BLaER1 treated with 17β-estradiol and CSF1 and Interleukin-3, amounts not matched to agents 10 nM and 100 nM (cell line): ENCODE data around the gene OPTC.

Source experiments
- H3K27ac ChIP-seq, 11 experiments: shearing (Covaris generic); formaldehyde crosslinking; 2 replicates each; pipeline ENCODE4 v1.8.1; 2022
- H3K27me3 ChIP-seq, 11 experiments: shearing (Covaris generic); formaldehyde crosslinking; 2 replicates each; pipeline ENCODE4 v1.8.1; 2022
- H3K36me3 ChIP-seq, 11 experiments: shearing (Covaris generic); formaldehyde crosslinking; 2 replicates each; pipeline ENCODE4 v1.8.1; 2022
- H3K4me1 ChIP-seq, 10 experiments: shearing (Covaris generic); formaldehyde crosslinking; 2 replicates each; pipeline ENCODE4 v1.8.1; 2022
- H3K4me2 ChIP-seq, 11 experiments: shearing (Covaris generic); formaldehyde crosslinking; 2 replicates each; pipeline ENCODE4 v1.8.1; 2022
- H3K4me3 ChIP-seq, 10 experiments: shearing (Covaris generic); formaldehyde crosslinking; 2 replicates each; pipeline ENCODE4 v1.8.1; 2022
- H3K9ac ChIP-seq, 11 experiments: shearing (Covaris generic); formaldehyde crosslinking; 2 replicates each; pipeline ENCODE4 v1.8.1; 2022
- H3K9me3 ChIP-seq, 11 experiments: shearing (Covaris generic); formaldehyde crosslinking; replicated peaks in 1 of 11; 2 replicates each; pipeline ENCODE4 v1.8.1; 2022
- H4K20me1 ChIP-seq, 11 experiments: shearing (Covaris generic); formaldehyde crosslinking; 2 replicates each; pipeline ENCODE4 v1.8.1; 2022
- Cebpa-rat ChIP-seq, 11 experiments: shearing (Covaris generic); IDR thresholded peaks; 2 replicates each; pipeline ENCODE4 v1.8.1; 2022

Gene OPTC

GRCh38 chr1:203521812-203522211, 27.9 kb downstream of the OPTC start:
- H3K9ac ChIP-seq = no peak overlapping the region
- H3K4me3 ChIP-seq = no peak overlapping the region
- no peaks in the 10 kb centered on the region for H3K9me3 ChIP-seq
- H3K4me1 ChIP-seq = peaks cover 17 to 40% (median 24%) of the 10 kb centered on the region in 10 experiments
- TF ChIP-seq Cebpa-rat (IDR thresholded peaks at IDR 0.05) = no peak
- no peaks in the 10 kb centered on the region for H3K36me3 ChIP-seq
- H3K27ac ChIP-seq = no peak overlapping the region
- H3K27me3 ChIP-seq = no peaks in the 10 kb centered on the region
- no peak overlapping the region for H3K4me2 ChIP-seq
- no peaks in the 10 kb centered on the region; a peak in 1 of 22 replicates for H4K20me1 ChIP-seq

- Histone ChIP-seq H3K27me3 (no peaks in the 10 kb centered on the region), H3K4me2 (no peak overlapping the region), H3K36me3 (no peaks in the 10 kb centered on the region), H3K9me3 (no peaks in the 10 kb centered on the region), H4K20me1 (no peaks in the 10 kb centered on the region; a peak in 1 of 22 replicates), H3K4me3 (no peak overlapping the region), H3K4me1 (peaks cover 17 to 42% (median 24%) of the 10 kb centered on the region in 10 experiments), H3K9ac (no peak overlapping the region), H3K27ac (no peak overlapping the region)
- TF ChIP-seq Cebpa-rat (IDR thresholded peaks at IDR 0.05) = no peak
These were observed 28.3 kb downstream of the OPTC start for GRCh38 chr1:203522237-203522636.

- peak overlapping the region in 8 of 11 experiments; percentile 8 to 76 (median 49); a peak in 8 of 22 replicates for H3K4me2 ChIP-seq
- H4K20me1 ChIP-seq = no peaks in the 10 kb centered on the region; a peak in 1 of 22 replicates
- peak overlapping the region in 3 of 11 experiments; percentile 30 to 60 (median 59); a peak in 5 of 22 replicates for H3K27ac ChIP-seq
- peaks cover 21 to 53% (median 28%) of the 10 kb centered on the region in 10 experiments for H3K4me1 ChIP-seq
- H3K36me3 ChIP-seq = no peaks in the 10 kb centered on the region
- H3K27me3 ChIP-seq = no peaks in the 10 kb centered on the region
- H3K9me3 ChIP-seq = no peaks in the 10 kb centered on the region
- H3K4me3 ChIP-seq = no peak overlapping the region
- no peak for TF ChIP-seq Cebpa-rat (IDR thresholded peaks at IDR 0.05)
- peak overlapping the region in 1 of 11 experiments; percentile 54; a peak in 1 of 22 replicates for H3K9ac ChIP-seq
These were observed 29.7 kb downstream of the OPTC start for GRCh38 chr1:203523667-203524066.

GRCh38 chr1:203524152-203524551, 30.2 kb downstream of the OPTC start:
- TF ChIP-seq Cebpa-rat (IDR thresholded peaks at IDR 0.05) = no peak
- Histone ChIP-seq H3K36me3 (no peaks in the 10 kb centered on the region), H3K4me2 (peak overlapping the region; percentile 8 to 76 (median 50); a peak in 18 of 22 replicates), H3K4me3 (no peak overlapping the region), H3K27me3 (no peaks in the 10 kb centered on the region), H3K27ac (peak overlapping the region in 4 of 11 experiments; percentile 12 to 60 (median 44); a peak in 5 of 22 replicates), H4K20me1 (no peaks in the 10 kb centered on the region; a peak in 1 of 22 replicates), H3K4me1 (peaks cover 26 to 58% (median 33%) of the 10 kb centered on the region in 10 experiments), H3K9ac (peak overlapping the region in 2 of 11 experiments; percentile 18 to 54; a peak in 3 of 22 replicates), H3K9me3 (no peaks in the 10 kb centered on the region)

GRCh38 chr1:203524824-203525223, 30.9 kb downstream of the OPTC start:
- Histone ChIP-seq H3K27me3 (no peaks in the 10 kb centered on the region), H3K36me3 (no peaks in the 10 kb centered on the region), H3K4me2 (peak overlapping the region; percentile 8 to 76 (median 50); a peak in 19 of 22 replicates), H3K9me3 (no peaks in the 10 kb centered on the region), H3K4me3 (no peak overlapping the region), H3K4me1 (peaks cover 30 to 63% (median 38%) of the 10 kb centered on the region in 10 experiments), H4K20me1 (no peaks in the 10 kb centered on the region), H3K27ac (peak overlapping the region in 3 of 11 experiments; percentile 30 to 60 (median 59); a peak in 5 of 22 replicates), H3K9ac (peak overlapping the region in 2 of 11 experiments; percentile 18 to 54; a peak in 2 of 22 replicates)
- TF ChIP-seq Cebpa-rat (IDR thresholded peaks at IDR 0.05) = no peak

GRCh38 chr1:203525685-203526084, 31.7 kb downstream of the OPTC start:
- no peaks in the 10 kb centered on the region for H3K9me3 ChIP-seq
- H3K27ac ChIP-seq = 0 out of 22 replicates have a peak overlapping the region, but pooled peaks of 1 of the 11 experiments have one; percentile 60
- H3K4me3 ChIP-seq = no peak overlapping the region
- peak overlapping the region in 4 of 11 experiments; percentile 17 to 50 (median 41); a peak in 6 of 22 replicates for H3K4me2 ChIP-seq
- H3K4me1 ChIP-seq = peaks cover 30 to 58% (median 38%) of the 10 kb centered on the region in 10 experiments
- TF ChIP-seq Cebpa-rat (IDR thresholded peaks at IDR 0.05) = no peak
- no peak overlapping the region for H3K9ac ChIP-seq
- H3K36me3 ChIP-seq = no peaks in the 10 kb centered on the region
- no peaks in the 10 kb centered on the region for H4K20me1 ChIP-seq
- H3K27me3 ChIP-seq = no peaks in the 10 kb centered on the region

GRCh38 chr1:203526130-203526529, 32.2 kb downstream of the OPTC start:
- peak overlapping the region in 2 of 11 experiments; percentile 17 to 50; a peak in 2 of 22 replicates for H3K4me2 ChIP-seq
- no peaks in the 10 kb centered on the region for H3K27me3 ChIP-seq
- H3K4me1 ChIP-seq = peaks cover 30 to 56% (median 38%) of the 10 kb centered on the region in 10 experiments
- no peaks in the 10 kb centered on the region for H3K36me3 ChIP-seq
- no peak overlapping the region for H3K27ac ChIP-seq
- H3K9me3 ChIP-seq = no peaks in the 10 kb centered on the region
- H3K9ac ChIP-seq = no peak overlapping the region
- TF ChIP-seq Cebpa-rat (IDR thresholded peaks at IDR 0.05) = no peak
- no peak overlapping the region for H3K4me3 ChIP-seq
- H4K20me1 ChIP-seq = no peaks in the 10 kb centered on the region

- Histone ChIP-seq H4K20me1 (no peaks in the 10 kb centered on the region), H3K9ac (no peak overlapping the region), H3K4me3 (no peak overlapping the region), H3K27me3 (no peaks in the 10 kb centered on the region), H3K27ac (no peak overlapping the region), H3K4me2 (0 out of 22 replicates have a peak overlapping the region, but pooled peaks of 1 of the 11 experiments have one; percentile 50), H3K36me3 (no peaks in the 10 kb centered on the region), H3K4me1 (peaks cover 30 to 56% (median 38%) of the 10 kb centered on the region in 10 experiments), H3K9me3 (no peaks in the 10 kb centered on the region)
- TF ChIP-seq Cebpa-rat (IDR thresholded peaks at IDR 0.05) = no peak
These were observed 32.6 kb downstream of the OPTC start for GRCh38 chr1:203526572-203526971.

GRCh38 chr1:203527013-203527412, 33.1 kb downstream of the OPTC start:
- no peaks in the 10 kb centered on the region for H4K20me1 ChIP-seq
- no peak overlapping the region for H3K4me2 ChIP-seq
- H3K9ac ChIP-seq = no peak overlapping the region
- H3K9me3 ChIP-seq = no peaks in the 10 kb centered on the region
- no peak for TF ChIP-seq Cebpa-rat (IDR thresholded peaks at IDR 0.05)
- no peaks in the 10 kb centered on the region for H3K36me3 ChIP-seq
- no peak overlapping the region for H3K4me3 ChIP-seq
- no peak overlapping the region for H3K27ac ChIP-seq
- H3K27me3 ChIP-seq = no peaks in the 10 kb centered on the region
- H3K4me1 ChIP-seq = peaks cover 30 to 56% (median 38%) of the 10 kb centered on the region in 10 experiments

- Histone ChIP-seq H3K27me3 (no peaks in the 10 kb centered on the region), H3K36me3 (no peaks in the 10 kb centered on the region), H3K9ac (no peak overlapping the region), H3K4me3 (no peak overlapping the region), H4K20me1 (no peaks in the 10 kb centered on the region), H3K4me1 (peaks cover 30 to 56% (median 38%) of the 10 kb centered on the region in 10 experiments), H3K9me3 (no peaks in the 10 kb centered on the region), H3K4me2 (peak overlapping the region in 5 of 11 experiments; percentile 55 to 75 (median 69); a peak in 9 of 22 replicates), H3K27ac (no peak overlapping the region)
- TF ChIP-seq Cebpa-rat (IDR thresholded peaks at IDR 0.05) = no peak
These were observed 34.1 kb downstream of the OPTC start for GRCh38 chr1:203528063-203528462.
